Body of pancreas (tissue), 4 donors: ENCODE measurements around the gene SERPINA6. TPM values are rescaled to one million over a fixed set of nuclear protein-coding genes. Genes with fewer than 3 reads are reported as not detected.

Experiments used
- ATAC-seq: fragments of 150-250 bp; one replicate; pipeline ENCODE4 v1.9.1; 2016
- DNase-seq, 4 donors: peaks; one replicate each; pipeline ENCODE4 v3.0.0-alpha.2; 2019
- H3K27ac ChIP-seq, 4 donors: fragments of 200-600 bp; sonication (generic); 1 replicate in 3 of 4; 2 replicates in 1 of 4; pipeline versions ENCODE4 v1.5.1 to v1.6.1; 2016 to 2019; ENCODE audit warnings: mild to moderate bottlenecking in 1 of 4, mixed read lengths in 1 of 4, moderate library complexity in 1 of 4
- H3K27me3 ChIP-seq, 2 donors: fragments of 200-600 bp; sonication (generic); one replicate each; pipeline ENCODE4 v1.6.0; 2016; ENCODE audit warnings: mild to moderate bottlenecking in 1 of 2
- H3K36me3 ChIP-seq, 2 donors: fragments of 200-600 bp; sonication (generic); replicated peaks in 1 of 2; 2 replicates each; pipeline ENCODE4 v1.5.1; 2016; ENCODE audit warnings: low read depth in 2 of 2; ENCODE audit not compliant: insufficient read depth in 1 of 2
- H3K4me1 ChIP-seq: fragments of 200-600 bp; sonication (generic); one replicate; pipeline ENCODE4 v1.6.0; 2016
- H3K4me3 ChIP-seq, 2 donors: fragments of 200-600 bp; sonication (generic); 1 replicate in 1 of 2; 2 replicates in 1 of 2; pipeline ENCODE4 v1.5.1; 2016 to 2019
- H3K9me3 ChIP-seq, 3 donors: fragments of 200-600 bp; sonication (generic); 1 replicate in 2 of 3; 2 replicates in 1 of 3; pipeline ENCODE4 v1.5.1; 2016
- CTCF ChIP-seq, 7 experiments: fragments of 450-650 bp in 4 of 7; fragments of 200-600 bp in 3 of 7; sonication (generic) in 3 of 7; IDR thresholded peaks; one replicate each; pipeline ENCODE4 v1.5.1; 2016 to 2019; ENCODE audit warnings: antibody characterized with exemption in 7 of 7
- POLR2A ChIP-seq, 3 donors: fragments of 450-650 bp; IDR thresholded peaks; one replicate each; pipeline ENCODE4 v1.6.1; 2016; ENCODE audit warnings: antibody characterized with exemption in 3 of 3, mild to moderate bottlenecking in 2 of 3
- WGBS, 2 donors: methylation state at CpG; one replicate each; pipeline ENCODE4 v1.1.5; 2017; 5-methylcytosine and 5-hydroxymethylcytosine counted together
- intact Hi-C: fragments of 100-400 bp; cut with DNase I; formaldehyde crosslinking; loops from one replicate; pipeline ENCODE4 v1.15.1; 2023
- total RNA-seq, 2 donors: library from RNA; depleted of rRNA; stranded (reverse); fragments of >200 nt; gene quantifications; one replicate each; pipeline ENCODE4 v1.1.0, GENCODE V29; 2016

The SERPINA6 gene
- total RNA-seq, 2 donors from 2014 or later = 6.5 to 10.9 TPM

DNA sequence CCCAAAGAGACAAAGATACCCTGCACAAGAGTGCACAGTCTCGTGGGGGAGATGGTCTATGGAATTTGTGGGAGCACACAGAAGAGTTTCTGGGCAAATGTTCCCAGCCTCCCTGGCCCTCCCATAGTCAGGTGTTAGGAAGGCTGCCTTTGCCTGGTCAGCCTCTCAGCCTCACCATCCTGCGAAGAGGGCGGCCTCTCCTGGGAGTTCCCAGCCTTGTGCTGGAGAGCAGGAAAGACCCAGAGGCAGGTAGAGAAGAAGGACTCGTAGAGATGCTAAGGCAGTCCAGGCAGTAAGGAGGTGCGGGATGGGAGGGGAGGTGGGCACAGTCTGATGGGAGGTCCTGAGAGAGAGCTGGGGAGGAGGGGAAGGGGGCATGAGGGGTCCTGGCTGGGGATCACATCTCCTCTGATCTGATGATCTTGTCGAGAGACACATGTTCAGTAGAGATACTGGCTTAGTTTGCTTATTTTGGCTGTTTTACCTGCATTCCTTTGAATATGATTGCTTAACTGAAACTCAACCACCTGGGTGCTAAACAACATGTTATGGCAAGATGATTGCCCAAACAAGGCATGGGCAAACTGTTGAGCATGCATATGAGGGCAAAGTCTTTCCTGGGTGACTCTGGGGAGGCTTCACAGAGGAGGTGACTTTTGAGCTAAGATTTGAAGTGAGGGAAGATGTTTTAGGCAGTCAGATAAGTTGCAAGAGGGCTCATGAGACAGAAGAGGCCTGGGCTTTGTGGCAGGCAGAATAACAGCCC lies 10.5 kb downstream of the SERPINA6 start:
- WGBS, 2 donors = 67 to 75% methylated on average over 6 of the region's 6 CpGs
- H3K4me1 ChIP-seq = no peaks in the 10 kb centered on the region
- intact Hi-C loops = no loop called here
- TF ChIP-seq CTCF (IDR thresholded peaks at IDR 0.05) (no peak), POLR2A (IDR thresholded peaks at IDR 0.05) (no peak)
- DNase-seq = no peak
- no peak overlapping the region for H3K27ac ChIP-seq
- ATAC-seq = no peak
- no peak overlapping the region for H3K4me3 ChIP-seq
- H3K36me3 ChIP-seq = peaks cover 0 to 4% of the 10 kb centered on the region in 2 donors
- no peaks in the 10 kb centered on the region for H3K27me3 ChIP-seq
- no peaks in the 10 kb centered on the region for H3K9me3 ChIP-seq

- peaks cover 0 to 6% of the 10 kb centered on the region in 2 donors for H3K36me3 ChIP-seq
- no peaks in the 10 kb centered on the region for H3K9me3 ChIP-seq
- TF ChIP-seq POLR2A (IDR thresholded peaks at IDR 0.05) (no peak), CTCF (IDR thresholded peaks at IDR 0.05) (no peak)
- H3K27ac ChIP-seq = no peak overlapping the region
- H3K27me3 ChIP-seq = no peaks in the 10 kb centered on the region
- no peak overlapping the region for H3K4me3 ChIP-seq
- WGBS, 2 donors = 67 to 85% methylated on average over 2 to 3 of the region's 3 CpGs
- intact Hi-C loops = no loop called here
- H3K4me1 ChIP-seq = no peaks in the 10 kb centered on the region
- ATAC-seq (no peak), DNase-seq (no peak)
Measured at GRCh38 chr14:94310248-94310647, 12.9 kb downstream of the SERPINA6 start.

DNA sequence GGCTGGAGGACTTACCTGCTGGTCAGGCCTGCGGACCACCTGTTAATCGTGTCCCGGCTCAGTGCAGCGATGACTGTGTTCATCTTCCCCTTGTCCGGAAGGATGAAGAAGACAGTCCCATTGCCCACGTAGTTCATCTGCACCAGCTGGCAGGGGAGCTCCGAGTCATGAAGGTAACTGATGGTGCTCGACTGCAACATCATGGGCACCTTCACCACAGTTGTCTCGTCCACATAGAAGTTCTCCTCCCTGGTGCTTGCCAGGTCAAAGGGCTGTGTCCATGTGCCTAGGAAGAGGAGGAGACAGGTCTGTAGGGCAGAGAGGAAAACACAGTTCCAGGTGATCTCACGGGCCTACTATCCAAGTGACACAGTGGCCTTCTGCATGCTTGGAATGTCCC lies 13.4 kb downstream of the SERPINA6 start:
- ATAC-seq = no peak
- Histone ChIP-seq H3K4me3 (no peak overlapping the region), H3K4me1 (no peaks in the 10 kb centered on the region), H3K36me3 (peaks cover 0 to 6% of the 10 kb centered on the region in 2 donors), H3K9me3 (no peaks in the 10 kb centered on the region), H3K27ac (no peak overlapping the region), H3K27me3 (no peaks in the 10 kb centered on the region)
- intact Hi-C loops = no loop called here
- TF ChIP-seq POLR2A (IDR thresholded peaks at IDR 0.05) (no peak), CTCF (IDR thresholded peaks at IDR 0.05) (no peak)
- 72 to 79% methylated on average over 2 to 10 of the region's 10 CpGs for WGBS, 2 donors
- no peak for DNase-seq

DNA sequence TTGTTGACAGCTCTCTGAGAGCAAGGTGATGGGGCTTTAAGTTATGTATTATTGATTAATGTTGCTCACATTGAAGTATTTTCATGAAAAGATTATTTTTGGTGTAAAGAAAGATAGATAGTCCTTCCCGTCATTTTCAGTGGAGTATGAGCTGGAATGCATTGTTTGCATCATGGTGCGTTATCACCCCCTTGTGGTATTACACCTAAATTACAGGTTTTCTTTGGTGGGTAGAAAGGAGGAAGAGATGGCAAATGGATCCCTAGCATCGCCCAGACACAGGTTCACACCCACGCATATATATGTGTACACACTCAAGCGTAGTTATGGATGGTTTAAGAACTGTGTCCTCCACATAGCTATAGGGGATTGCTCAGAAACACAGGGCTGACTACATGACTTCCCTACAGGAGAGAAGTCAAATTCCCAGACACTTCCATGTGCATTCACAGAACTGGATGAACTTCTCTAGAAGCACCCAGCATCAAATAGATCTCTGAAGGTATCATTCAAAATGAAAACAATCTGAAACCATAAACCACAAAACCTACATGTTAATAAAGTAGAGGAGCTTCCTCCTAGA lies 15.6 kb downstream of the SERPINA6 start:
- DNase-seq = no peak
- no peak for TF ChIP-seq CTCF (IDR thresholded peaks at IDR 0.05)
- no peak for TF ChIP-seq POLR2A (IDR thresholded peaks at IDR 0.05)
- H3K27me3 ChIP-seq = no peaks in the 10 kb centered on the region
- 26 to 43% methylated on average over 5 of the region's 5 CpGs for WGBS, 2 donors
- H3K9me3 ChIP-seq = no peaks in the 10 kb centered on the region
- H3K4me3 ChIP-seq = no peak overlapping the region
- ATAC-seq = no peak
- H3K27ac ChIP-seq = no peak overlapping the region
- intact Hi-C loops = no loop called here
- H3K4me1 ChIP-seq = no peaks in the 10 kb centered on the region
- peaks cover 0 to 6% of the 10 kb centered on the region in 2 donors for H3K36me3 ChIP-seq
